GM12878 (cell line): ENCODE data around the gene PDZD8. TPM values are rescaled to one million over a fixed set of nuclear protein-coding genes. Genes with fewer than 3 reads are reported as not detected.

Source experiments
- ATAC-seq: fragments of 200-7000 bp; cut with Tn5 transposase; 3 replicates; pipeline ENCODE4 v1.9.1; 2020; ENCODE audit warnings: mild to moderate bottlenecking, moderate library complexity
- BruUV-seq: library from RNA; stranded (reverse); fragments of 400-500 nt; replicated peaks from 2 replicates; lab custom pipeline; 2021; lab: Mats Ljungman, UMichigan
- CTCF ChIA-PET: fragments of 300-600 bp; sonication (Branson Sonifier 250); formaldehyde crosslinking; extraction: SDS; loops from one replicate; lab custom pipeline; 2021; ENCODE audit warnings: inconsistent platforms; lab: Yijun Ruan, JAX
- POLR2A ChIA-PET: fragments of 350-600 bp; formaldehyde crosslinking; extraction: SDS; loops from one replicate; lab custom pipeline; 2021; ENCODE audit warnings: inconsistent platforms; lab: Charles Lee
- RAD21 ChIA-PET: fragments of 300-600 bp; sonication (Branson Sonifier 250); formaldehyde crosslinking; loops from one replicate; lab custom pipeline; 2023; ENCODE audit warnings: antibody characterized with exemption; ENCODE audit not compliant: unreplicated experiment; lab: Charles Lee
- SMC1A ChIA-PET: fragments of 300-600 bp; sonication (Branson Sonifier 250); formaldehyde crosslinking; loops from one replicate; lab custom pipeline; 2023; ENCODE audit not compliant: unreplicated experiment, uncharacterized antibody; lab: Charles Lee
- DNase-seq: peaks from one replicate; pipeline ENCODE4 v3.0.0-alpha.2; 2011; ENCODE audit warnings: low read depth, low spot score
- FAIRE-seq: peaks from 3 replicates; lab custom pipeline; 2011; peaks lifted over from hg19 to GRCh38; lab: Jason Lieb, UNC
- H2AFZ ChIP-seq: 2 replicates; pipeline ENCODE4 v1.6.0; 2011; ENCODE audit warnings: low read depth, low read length, control low read depth; ENCODE audit not compliant: control insufficient read depth
- H3K27ac ChIP-seq: 2 replicates; pipeline ENCODE4 v1.5.1; 2011; ENCODE audit warnings: control low read depth; ENCODE audit not compliant: control insufficient read depth, insufficient read depth
- H3K27me3 ChIP-seq, 2 experiments: replicated peaks in 1 of 2; 2 replicates each; pipeline versions ENCODE4 v1.6.0 to v1.6.1; 2011; ENCODE audit warnings: low read length in 1 of 2; ENCODE audit not compliant: control insufficient read depth in 2 of 2, insufficient read depth in 2 of 2
- H3K36me3 ChIP-seq, 2 experiments: 2 replicates each; pipeline ENCODE4 v1.5.1; 2011; ENCODE audit warnings: low read length in 1 of 2; ENCODE audit not compliant: control insufficient read depth in 2 of 2, insufficient read depth in 2 of 2
- H3K4me1 ChIP-seq: 2 replicates; pipeline ENCODE4 v1.6.1; 2011; ENCODE audit warnings: mild to moderate bottlenecking, low read length, moderate library complexity, mixed read lengths; ENCODE audit not compliant: control insufficient read depth, insufficient read depth
- H3K4me2 ChIP-seq: 2 replicates; pipeline ENCODE4 v1.6.0; 2011; ENCODE audit warnings: control low read depth; ENCODE audit not compliant: control insufficient read depth, insufficient read depth
- H3K4me3 ChIP-seq: fragments of 200-600 bp; sonication (generic); 2 replicates; pipeline ENCODE4 v1.5.1; 2016
- H3K79me2 ChIP-seq: 2 replicates; pipeline ENCODE4 v1.6.0; 2011; ENCODE audit warnings: low read length; ENCODE audit not compliant: control insufficient read depth, insufficient read depth
- H3K9ac ChIP-seq: 2 replicates; pipeline ENCODE4 v1.8.0; 2011; ENCODE audit warnings: low read length, control low read depth, mixed read lengths; ENCODE audit not compliant: control insufficient read depth, insufficient read depth
- H3K9me3 ChIP-seq: replicated peaks from 3 replicates; pipeline ENCODE4 v1.5.1; 2011; ENCODE audit warnings: mild to moderate bottlenecking, low read length; ENCODE audit not compliant: control insufficient read depth, insufficient read depth
- H4K20me1 ChIP-seq: 2 replicates; pipeline ENCODE4 v1.6.0; 2011; ENCODE audit not compliant: control insufficient read depth, insufficient read depth
- ASH2L ChIP-seq: fragments of 300-600, 200-600 bp; sonication (generic); IDR thresholded peaks from 2 replicates; pipeline ENCODE4 v1.6.1; 2017; ENCODE audit warnings: low read depth, mild to moderate bottlenecking, borderline replicate concordance
- CHD1 ChIP-seq: IDR thresholded peaks from 2 replicates; pipeline ENCODE4 v1.6.1; 2012; ENCODE audit warnings: low read depth, low read length, improper control_type of control experiment
- EZH2 ChIP-seq: IDR thresholded peaks from 2 replicates; pipeline ENCODE4 v1.6.1; 2012; ENCODE audit warnings: low read depth, mild to moderate bottlenecking, control low read depth, inconsistent platforms, low read length, borderline replicate concordance; ENCODE audit not compliant: control insufficient read depth
- KLF5 ChIP-seq: fragments of 450-650 bp; IDR thresholded peaks from 2 replicates; pipeline ENCODE4 v1.6.1; 2014; ENCODE audit warnings: mild to moderate bottlenecking; ENCODE audit not compliant: partially characterized antibody
- MAX ChIP-seq: IDR thresholded peaks from 2 replicates; pipeline ENCODE4 v1.6.1; 2012; ENCODE audit warnings: low read depth, low read length, improper control_type of control experiment
- NR2F1 ChIP-seq: fragments of 450-650 bp; conservative IDR thresholded peaks from 2 replicates; pipeline ENCODE4 v1.6.1; 2017; ENCODE audit warnings: mild to moderate bottlenecking
- POLR2AphosphoS5 ChIP-seq: IDR thresholded peaks from 2 replicates; pipeline ENCODE4 v1.6.1; 2011; ENCODE audit warnings: mild to moderate bottlenecking, low read length, inconsistent platforms
- SMARCA5 ChIP-seq: fragments of 450-650 bp; IDR thresholded peaks from 2 replicates; pipeline ENCODE4 v1.6.1; 2017; ENCODE audit warnings: mild to moderate bottlenecking
- WGBS: methylation state at CpG from one replicate; pipeline ENCODE4 v1.1.6; 2016; ENCODE audit warnings: low lambda C conversion rate; ENCODE audit not compliant: insufficient replicate concordance, insufficient coverage; ENCODE audit errors: missing lambda C conversion rate; 5-methylcytosine and 5-hydroxymethylcytosine counted together
- in situ Hi-C: fragments of 300-500 bp; cut with MboI; formaldehyde crosslinking; loops from 9 replicates; pipeline ENCODE4 v1.14.3; 2018; ENCODE audit warnings: mixed read lengths
- intact Hi-C: fragments of 100-400 bp; cut with micrococcal nuclease; formaldehyde crosslinking; loops from one replicate; pipeline ENCODE4 v1.14.2; 2022; ENCODE audit not compliant: unreplicated experiment
- polyA plus RNA-seq, 11 experiments: library from polyadenylated mRNA; depleted of rRNA in 4 of 11; unstranded in 6 of 11; stranded (reverse) in 5 of 11; fragments of >200 nt; fragmentation: Nextera tagmentation in 4 of 11; fragmentation: Illumina TruSeq in 1 of 11; extraction: Ambion mirVana in 4 of 11; extraction: Trizol in 1 of 11; gene quantifications; 1 replicate in 1 of 11; 2 replicates in 10 of 11; pipeline versions ENCODE4 v1.2.1 to v1.2.3, GENCODE V29; 2011 to 2016; ENCODE audit warnings: inconsistent platforms in 2 of 11, missing spikeins in 2 of 11, low read depth in 1 of 11
- total RNA-seq, 4 experiments: library from RNA; depleted of rRNA in 3 of 4; stranded (reverse); fragments of >200 nt in 3 of 4; fragmentation: Illumina TruSeq in 1 of 4; extraction: Trizol in 1 of 4; gene quantifications; 2 replicates each; pipeline versions ENCODE4 v1.2.1 to v1.2.3, GENCODE V29; 2013 to 2021
- TF ChIP-seq, protein P1 (sequence below): fragments of 450-650 bp; IDR thresholded peaks from 2 replicates; pipeline ENCODE4 v1.6.1; 2017; ENCODE audit warnings: low read depth, mild to moderate bottlenecking, moderate library complexity
- TF ChIP-seq, protein P2 (sequence below): fragments of 450-650 bp; IDR thresholded peaks from 2 replicates; pipeline ENCODE4 v1.6.1; 2018; ENCODE audit warnings: mild to moderate bottlenecking, low read depth, moderate library complexity; ENCODE audit not compliant: partially characterized antibody

The PDZD8 gene
- total and polyA plus RNA-seq, 10 of the 15 experiments (the other 5 are each of a cell fraction or from before 2014, with no cell fraction given), result 2.0 to 21.2 (median 6.7) TPM

GRCh38 chr10:117418121-117418520, 42.9 kb upstream of the PDZD8 start:
- TF ChIP-seq MAX, result no peak
- no peak for TF ChIP-seq EZH2
- no peak for DNase-seq
- no peak overlapping the region for H3K27ac ChIP-seq
- ChIA-PET RAD21 (interaction anchor here (1.4 kb wide), 1 partner anchor 24 kb away, joined by 5 read pairs; no protein-coding TSS in a partner anchor), CTCF (interaction anchor here (0.6 to 1.3 kb wide), 2 partner anchors 10 to 13 kb away, joined by 3 read pairs; no protein-coding TSS in a partner anchor), SMC1A (interaction anchor here (0.9 to 1.0 kb wide), 3 partner anchors 8 to 33 kb away, joined by 3 to 4 read pairs (median 3); no protein-coding TSS in a partner anchor), POLR2A (interaction anchor here (1.6 kb wide), 1 partner anchor 11 kb away, joined by 3 read pairs; no protein-coding TSS in a partner anchor)
- intact Hi-C loops (no loop called here), in situ Hi-C loops (no loop called here)
- H3K4me2 ChIP-seq, result no peak overlapping the region
- no peak for FAIRE-seq
- no peaks in the 10 kb centered on the region for H3K36me3 ChIP-seq
- H4K20me1 ChIP-seq, result no peaks in the 10 kb centered on the region
- H3K4me1 ChIP-seq, result no peaks in the 10 kb centered on the region
- no peaks in the 10 kb centered on the region for H3K9me3 ChIP-seq
- H3K27me3 ChIP-seq, result no peaks in the 10 kb centered on the region; a peak in 1 of 4 replicates
- H3K79me2 ChIP-seq, result no peaks in the 10 kb centered on the region
- no TSS peak for BruUV-seq
- H3K4me3 ChIP-seq, result no peak overlapping the region
- no peak overlapping the region for H2AFZ ChIP-seq
- WGBS, result 23% methylated on average over 4 of the region's 4 CpGs
- no peak for ATAC-seq
- no peak overlapping the region for H3K9ac ChIP-seq

- FAIRE-seq (no peak), ATAC-seq (no peak), DNase-seq (no peak)
- no peaks in the 10 kb centered on the region for H4K20me1 ChIP-seq
- no TSS peak for BruUV-seq
- H2AFZ ChIP-seq, result no peak overlapping the region
- no peak overlapping the region for H3K4me2 ChIP-seq
- CTCF ChIA-PET, result no interaction called here
- 26% methylated on average over 3 of the region's 3 CpGs for WGBS
- no peak overlapping the region for H3K27ac ChIP-seq
- H3K4me3 ChIP-seq, result no peak overlapping the region
- H3K27me3 ChIP-seq, result no peaks in the 10 kb centered on the region; a peak in 1 of 4 replicates
- no peaks in the 10 kb centered on the region for H3K4me1 ChIP-seq
- POLR2A ChIA-PET, result interaction anchor here (0.7 to 1.6 kb wide), 2 partner anchors 12 to 46 kb away, joined by 3 read pairs; no protein-coding TSS in a partner anchor
- intact Hi-C loops (no loop called here), in situ Hi-C loops (no loop called here)
- SMC1A ChIA-PET, result interaction anchor here (0.9 to 1.0 kb wide), 2 partner anchors 14 to 32 kb away, joined by 3 to 4 read pairs; no protein-coding TSS in a partner anchor
- no peaks in the 10 kb centered on the region for H3K9me3 ChIP-seq
- no peaks in the 10 kb centered on the region for H3K36me3 ChIP-seq
- no peaks in the 10 kb centered on the region for H3K79me2 ChIP-seq
- H3K9ac ChIP-seq, result no peak overlapping the region
- RAD21 ChIA-PET, result no interaction called here
- TF ChIP-seq KLF5 (no peak), NR2F1 (no peak), CHD1 (no peak), SMARCA5 (no peak), POLR2AphosphoS5 (no peak), ASH2L (no peak)
- TF ChIP-seq, protein P1, sequence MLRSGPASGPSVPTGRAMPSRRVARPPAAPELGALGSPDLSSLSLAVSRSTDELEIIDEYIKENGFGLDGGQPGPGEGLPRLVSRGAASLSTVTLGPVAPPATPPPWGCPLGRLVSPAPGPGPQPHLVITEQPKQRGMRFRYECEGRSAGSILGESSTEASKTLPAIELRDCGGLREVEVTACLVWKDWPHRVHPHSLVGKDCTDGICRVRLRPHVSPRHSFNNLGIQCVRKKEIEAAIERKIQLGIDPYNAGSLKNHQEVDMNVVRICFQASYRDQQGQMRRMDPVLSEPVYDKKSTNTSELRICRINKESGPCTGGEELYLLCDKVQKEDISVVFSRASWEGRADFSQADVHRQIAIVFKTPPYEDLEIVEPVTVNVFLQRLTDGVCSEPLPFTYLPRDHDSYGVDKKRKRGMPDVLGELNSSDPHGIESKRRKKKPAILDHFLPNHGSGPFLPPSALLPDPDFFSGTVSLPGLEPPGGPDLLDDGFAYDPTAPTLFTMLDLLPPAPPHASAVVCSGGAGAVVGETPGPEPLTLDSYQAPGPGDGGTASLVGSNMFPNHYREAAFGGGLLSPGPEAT, result no peak
- TF ChIP-seq, protein P2, sequence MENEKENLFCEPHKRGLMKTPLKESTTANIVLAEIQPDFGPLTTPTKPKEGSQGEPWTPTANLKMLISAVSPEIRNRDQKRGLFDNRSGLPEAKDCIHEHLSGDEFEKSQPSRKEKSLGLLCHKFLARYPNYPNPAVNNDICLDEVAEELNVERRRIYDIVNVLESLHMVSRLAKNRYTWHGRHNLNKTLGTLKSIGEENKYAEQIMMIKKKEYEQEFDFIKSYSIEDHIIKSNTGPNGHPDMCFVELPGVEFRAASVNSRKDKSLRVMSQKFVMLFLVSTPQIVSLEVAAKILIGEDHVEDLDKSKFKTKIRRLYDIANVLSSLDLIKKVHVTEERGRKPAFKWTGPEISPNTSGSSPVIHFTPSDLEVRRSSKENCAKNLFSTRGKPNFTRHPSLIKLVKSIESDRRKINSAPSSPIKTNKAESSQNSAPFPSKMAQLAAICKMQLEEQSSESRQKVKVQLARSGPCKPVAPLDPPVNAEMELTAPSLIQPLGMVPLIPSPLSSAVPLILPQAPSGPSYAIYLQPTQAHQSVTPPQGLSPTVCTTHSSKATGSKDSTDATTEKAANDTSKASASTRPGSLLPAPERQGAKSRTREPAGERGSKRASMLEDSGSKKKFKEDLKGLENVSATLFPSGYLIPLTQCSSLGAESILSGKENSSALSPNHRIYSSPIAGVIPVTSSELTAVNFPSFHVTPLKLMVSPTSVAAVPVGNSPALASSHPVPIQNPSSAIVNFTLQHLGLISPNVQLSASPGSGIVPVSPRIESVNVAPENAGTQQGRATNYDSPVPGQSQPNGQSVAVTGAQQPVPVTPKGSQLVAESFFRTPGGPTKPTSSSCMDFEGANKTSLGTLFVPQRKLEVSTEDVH, result no peak
Observed at GRCh38 chr10:117417196-117417595, 42.0 kb upstream of the PDZD8 start.
